WTC11 (cell line): Measurements from ENCODE around the gene WDR47. TPM values are rescaled to one million over a fixed set of nuclear protein-coding genes. Genes with fewer than 3 reads are reported as not detected.

ENCODE experiments used
- ATAC-seq: fragments of 200-7000 bp; cut with Tn5 transposase; 2 replicates; pipeline ENCODE4 v1.10.0; 2021; ENCODE audit warnings: mild to moderate bottlenecking, moderate library complexity
- CTCF ChIA-PET: fragments of 300-600 bp; sonication (Branson Sonifier 250); formaldehyde crosslinking; loops from one replicate; lab custom pipeline; 2021; ENCODE audit warnings: antibody characterized with exemption; lab: Charles Lee
- POLR2A ChIA-PET: fragments of 350-600 bp; sonication (Branson Sonifier 250); formaldehyde crosslinking; loops from one replicate; lab custom pipeline; 2021; ENCODE audit warnings: antibody characterized with exemption; lab: Charles Lee
- DNase-seq: peaks from one replicate; pipeline ENCODE4 v3.0.0; 2021; ENCODE audit warnings: low spot score
- H3K27ac Mint-ChIP-seq: 2 replicates; pipeline ENCODE4 v1.8.0; 2021; ENCODE audit warnings: mixed read lengths
- H3K27me3 Mint-ChIP-seq: 2 replicates; pipeline ENCODE4 v1.8.0; 2021; ENCODE audit warnings: low read depth, mild to moderate bottlenecking, moderate library complexity, mixed read lengths
- H3K36me3 Mint-ChIP-seq: 2 replicates; pipeline ENCODE4 v1.8.0; 2021; ENCODE audit warnings: mixed read lengths
- H3K4me1 Mint-ChIP-seq: 2 replicates; pipeline ENCODE4 v1.8.0; 2022; ENCODE audit warnings: mixed read lengths
- H3K4me3 Mint-ChIP-seq: 2 replicates; pipeline ENCODE4 v1.8.0; 2021; ENCODE audit warnings: mild to moderate bottlenecking, moderate library complexity, mixed read lengths
- H3K9me3 Mint-ChIP-seq: 2 replicates; pipeline ENCODE4 v1.8.0; 2021; ENCODE audit warnings: mixed read lengths
- CBFB ChIP-seq: sonication (generic); formaldehyde crosslinking; IDR thresholded peaks from 2 replicates; pipeline ENCODE4 v1.8.1; 2022; ENCODE audit warnings: mild to moderate bottlenecking, low read depth, missing genetic modification reagents
- CREM ChIP-seq: sonication (generic); formaldehyde crosslinking; IDR thresholded peaks from 2 replicates; pipeline ENCODE4 v1.8.1; 2022; ENCODE audit warnings: mild to moderate bottlenecking, missing genetic modification reagents, moderate library complexity
- EMX1 ChIP-seq: fragments of 250-450 bp; sonication (Bioruptor Pico); IDR thresholded peaks from 2 replicates; pipeline ENCODE4 v1.8.0; 2021; ENCODE audit warnings: mild to moderate bottlenecking
- GTF2I ChIP-seq: fragments of 250-450 bp; sonication (Bioruptor Pico); conservative IDR thresholded peaks from 2 replicates; pipeline ENCODE4 v1.4.0; 2021; ENCODE audit warnings: mild to moderate bottlenecking
- HMGA2 ChIP-seq: fragments of 250-450 bp; sonication (Bioruptor Pico); IDR thresholded peaks from 2 replicates; pipeline ENCODE4 v1.4.0; 2021; ENCODE audit warnings: mild to moderate bottlenecking, moderate library complexity
- MXD4 ChIP-seq: fragments of 250-450 bp; sonication (Bioruptor Pico); IDR thresholded peaks from 2 replicates; pipeline ENCODE4 v1.8.0; 2021; ENCODE audit warnings: mild to moderate bottlenecking, moderate library complexity, borderline replicate concordance
- PRRX2 ChIP-seq: fragments of 250-450 bp; sonication (Bioruptor Pico); IDR thresholded peaks from 2 replicates; pipeline ENCODE4 v1.8.0; 2021; ENCODE audit warnings: mild to moderate bottlenecking
- ZNF232 ChIP-seq: sonication (generic); formaldehyde crosslinking; IDR thresholded peaks from 2 replicates; pipeline ENCODE4 v1.8.0; 2022; ENCODE audit warnings: mild to moderate bottlenecking, missing genetic modification reagents
- ZNF416 ChIP-seq: fragments of 250-450 bp; sonication (Bioruptor Pico); IDR thresholded peaks from 2 replicates; pipeline ENCODE4 v1.9.0; 2021; ENCODE audit warnings: mild to moderate bottlenecking, inconsistent platforms
- ZNF671 ChIP-seq: fragments of 250-450 bp; sonication (Bioruptor Pico); IDR thresholded peaks from 2 replicates; pipeline ENCODE4 v1.8.0; 2021; ENCODE audit warnings: mild to moderate bottlenecking
- total RNA-seq: library from RNA; stranded (reverse); gene quantifications from 3 replicates; pipeline ENCODE4 v1.2.3, GENCODE V29; 2021
- TF ChIP-seq, protein P1 (sequence below): sonication (generic); formaldehyde crosslinking; IDR thresholded peaks from 2 replicates; pipeline ENCODE4 v1.8.1; 2022; ENCODE audit warnings: mild to moderate bottlenecking, missing genetic modification reagents, moderate library complexity, borderline replicate concordance
- TF ChIP-seq, protein P2 (sequence below): fragments of 250-450 bp; sonication (Bioruptor Pico); IDR thresholded peaks from 2 replicates; pipeline ENCODE4 v1.8.0; 2021; ENCODE audit warnings: mild to moderate bottlenecking
- TF ChIP-seq, protein P3 (sequence below): sonication (generic); formaldehyde crosslinking; IDR thresholded peaks from 2 replicates; pipeline ENCODE4 v1.8.0; 2022; ENCODE audit warnings: mild to moderate bottlenecking, missing genetic modification reagents
- TF ChIP-seq, protein P4 (sequence below): sonication (generic); formaldehyde crosslinking; IDR thresholded peaks from 2 replicates; pipeline ENCODE4 v1.8.1; 2023; ENCODE audit warnings: mild to moderate bottlenecking, missing genetic modification reagents
- TF ChIP-seq, protein P5 (sequence below): sonication (generic); formaldehyde crosslinking; IDR thresholded peaks from 2 replicates; pipeline ENCODE4 v1.8.0; 2022; ENCODE audit warnings: mild to moderate bottlenecking, missing genetic modification reagents
- TF ChIP-seq, protein P6 (sequence below): fragments of 250-450 bp; sonication (Bioruptor Pico); IDR thresholded peaks from 2 replicates; pipeline ENCODE4 v1.9.0; 2021; ENCODE audit warnings: mild to moderate bottlenecking
- TF ChIP-seq, protein P7 (sequence below): fragments of 250-450 bp; sonication (Bioruptor Pico); IDR thresholded peaks from 2 replicates; pipeline ENCODE4 v1.9.0; 2021; ENCODE audit warnings: mild to moderate bottlenecking, borderline replicate concordance
- TF ChIP-seq, protein P8 (sequence below): sonication (generic); formaldehyde crosslinking; conservative IDR thresholded peaks from 2 replicates; pipeline ENCODE4 v1.8.1; 2022; ENCODE audit warnings: mild to moderate bottlenecking, missing genetic modification reagents
- TF ChIP-seq, protein P9 (sequence below): sonication (generic); formaldehyde crosslinking; IDR thresholded peaks from 2 replicates; pipeline ENCODE4 v1.8.0; 2022; ENCODE audit warnings: mild to moderate bottlenecking, missing genetic modification reagents

WDR47 gene
- total RNA-seq, 1 experiment from 2014 or later = 7.0 TPM

DNA sequence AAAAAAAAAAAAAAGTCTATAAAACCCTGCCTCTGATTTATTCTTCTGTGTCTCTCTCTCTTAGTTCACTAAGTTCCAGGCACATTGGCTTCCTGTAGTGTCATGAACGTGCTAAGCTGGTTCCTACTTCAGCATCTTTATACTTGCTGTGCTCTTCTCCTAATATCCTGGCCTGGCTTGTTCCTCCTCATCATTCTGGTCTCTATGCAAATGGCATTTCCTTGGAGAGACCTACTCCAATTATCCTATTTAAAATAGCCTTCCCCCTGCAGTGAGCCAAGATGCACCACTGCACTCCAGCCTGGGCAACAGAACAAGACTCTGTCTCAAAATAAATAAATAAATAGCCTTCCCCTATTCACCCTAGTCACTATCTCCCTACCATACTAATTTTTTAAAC lies 69.0 kb downstream of the WDR47 start (continued):
- TF ChIP-seq, protein P1, sequence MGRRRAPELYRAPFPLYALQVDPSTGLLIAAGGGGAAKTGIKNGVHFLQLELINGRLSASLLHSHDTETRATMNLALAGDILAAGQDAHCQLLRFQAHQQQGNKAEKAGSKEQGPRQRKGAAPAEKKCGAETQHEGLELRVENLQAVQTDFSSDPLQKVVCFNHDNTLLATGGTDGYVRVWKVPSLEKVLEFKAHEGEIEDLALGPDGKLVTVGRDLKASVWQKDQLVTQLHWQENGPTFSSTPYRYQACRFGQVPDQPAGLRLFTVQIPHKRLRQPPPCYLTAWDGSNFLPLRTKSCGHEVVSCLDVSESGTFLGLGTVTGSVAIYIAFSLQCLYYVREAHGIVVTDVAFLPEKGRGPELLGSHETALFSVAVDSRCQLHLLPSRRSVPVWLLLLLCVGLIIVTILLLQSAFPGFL (CRISPR knock-in tag) = no peak
- TF ChIP-seq HMGA2 = no peak
- TF ChIP-seq, protein P2, sequence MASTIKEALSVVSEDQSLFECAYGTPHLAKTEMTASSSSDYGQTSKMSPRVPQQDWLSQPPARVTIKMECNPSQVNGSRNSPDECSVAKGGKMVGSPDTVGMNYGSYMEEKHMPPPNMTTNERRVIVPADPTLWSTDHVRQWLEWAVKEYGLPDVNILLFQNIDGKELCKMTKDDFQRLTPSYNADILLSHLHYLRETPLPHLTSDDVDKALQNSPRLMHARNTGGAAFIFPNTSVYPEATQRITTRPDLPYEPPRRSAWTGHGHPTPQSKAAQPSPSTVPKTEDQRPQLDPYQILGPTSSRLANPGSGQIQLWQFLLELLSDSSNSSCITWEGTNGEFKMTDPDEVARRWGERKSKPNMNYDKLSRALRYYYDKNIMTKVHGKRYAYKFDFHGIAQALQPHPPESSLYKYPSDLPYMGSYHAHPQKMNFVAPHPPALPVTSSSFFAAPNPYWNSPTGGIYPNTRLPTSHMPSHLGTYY = no peak
- TF ChIP-seq, protein P3, sequence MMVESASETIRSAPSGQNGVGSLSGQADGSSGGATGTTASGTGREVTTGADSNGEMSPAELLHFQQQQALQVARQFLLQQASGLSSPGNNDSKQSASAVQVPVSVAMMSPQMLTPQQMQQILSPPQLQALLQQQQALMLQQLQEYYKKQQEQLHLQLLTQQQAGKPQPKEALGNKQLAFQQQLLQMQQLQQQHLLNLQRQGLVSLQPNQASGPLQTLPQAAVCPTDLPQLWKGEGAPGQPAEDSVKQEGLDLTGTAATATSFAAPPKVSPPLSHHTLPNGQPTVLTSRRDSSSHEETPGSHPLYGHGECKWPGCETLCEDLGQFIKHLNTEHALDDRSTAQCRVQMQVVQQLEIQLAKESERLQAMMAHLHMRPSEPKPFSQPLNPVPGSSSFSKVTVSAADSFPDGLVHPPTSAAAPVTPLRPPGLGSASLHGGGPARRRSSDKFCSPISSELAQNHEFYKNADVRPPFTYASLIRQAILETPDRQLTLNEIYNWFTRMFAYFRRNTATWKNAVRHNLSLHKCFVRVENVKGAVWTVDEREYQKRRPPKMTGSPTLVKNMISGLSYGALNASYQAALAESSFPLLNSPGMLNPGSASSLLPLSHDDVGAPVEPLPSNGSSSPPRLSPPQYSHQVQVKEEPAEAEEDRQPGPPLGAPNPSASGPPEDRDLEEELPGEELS = no peak
- no peak for TF ChIP-seq ZNF416 (CRISPR knock-in tag)
- TF ChIP-seq CBFB (CRISPR knock-in tag) = no peak
- TF ChIP-seq, protein P4, sequence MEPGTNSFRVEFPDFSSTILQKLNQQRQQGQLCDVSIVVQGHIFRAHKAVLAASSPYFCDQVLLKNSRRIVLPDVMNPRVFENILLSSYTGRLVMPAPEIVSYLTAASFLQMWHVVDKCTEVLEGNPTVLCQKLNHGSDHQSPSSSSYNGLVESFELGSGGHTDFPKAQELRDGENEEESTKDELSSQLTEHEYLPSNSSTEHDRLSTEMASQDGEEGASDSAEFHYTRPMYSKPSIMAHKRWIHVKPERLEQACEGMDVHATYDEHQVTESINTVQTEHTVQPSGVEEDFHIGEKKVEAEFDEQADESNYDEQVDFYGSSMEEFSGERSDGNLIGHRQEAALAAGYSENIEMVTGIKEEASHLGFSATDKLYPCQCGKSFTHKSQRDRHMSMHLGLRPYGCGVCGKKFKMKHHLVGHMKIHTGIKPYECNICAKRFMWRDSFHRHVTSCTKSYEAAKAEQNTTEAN = no peak
- TF ChIP-seq, protein P5, sequence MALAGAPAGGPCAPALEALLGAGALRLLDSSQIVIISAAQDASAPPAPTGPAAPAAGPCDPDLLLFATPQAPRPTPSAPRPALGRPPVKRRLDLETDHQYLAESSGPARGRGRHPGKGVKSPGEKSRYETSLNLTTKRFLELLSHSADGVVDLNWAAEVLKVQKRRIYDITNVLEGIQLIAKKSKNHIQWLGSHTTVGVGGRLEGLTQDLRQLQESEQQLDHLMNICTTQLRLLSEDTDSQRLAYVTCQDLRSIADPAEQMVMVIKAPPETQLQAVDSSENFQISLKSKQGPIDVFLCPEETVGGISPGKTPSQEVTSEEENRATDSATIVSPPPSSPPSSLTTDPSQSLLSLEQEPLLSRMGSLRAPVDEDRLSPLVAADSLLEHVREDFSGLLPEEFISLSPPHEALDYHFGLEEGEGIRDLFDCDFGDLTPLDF (CRISPR knock-in tag) = no peak
- TF ChIP-seq ZNF671 (CRISPR knock-in tag) = no peak
- TF ChIP-seq GTF2I (CRISPR knock-in tag) = no peak
- TF ChIP-seq ZNF232 (CRISPR knock-in tag) = no peak

DNA sequence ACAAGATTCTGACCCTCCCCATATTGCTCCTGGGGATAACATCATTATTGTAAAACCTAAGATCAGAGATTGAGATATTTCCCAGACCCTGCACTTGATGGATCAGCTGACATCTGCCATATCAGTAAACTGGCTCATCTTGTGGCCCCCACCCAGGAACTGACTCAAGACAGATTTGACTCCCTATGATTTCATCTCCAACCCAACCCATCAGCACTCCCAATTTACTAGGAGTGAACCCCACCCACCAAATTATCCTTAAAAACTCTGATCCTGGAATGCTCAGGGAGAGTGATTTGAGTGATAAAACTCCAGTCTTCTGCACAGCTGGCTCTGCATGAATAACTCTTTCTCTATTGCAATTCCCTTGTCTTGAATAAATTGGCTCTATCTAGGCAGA lies 72.6 kb downstream of the WDR47 start:
- CTCF ChIA-PET = no interaction called here
- H3K4me3 Mint-ChIP-seq = no peak overlapping the region
- no peak for ATAC-seq
- TF ChIP-seq, protein P3 = no peak
- TF ChIP-seq EMX1 (CRISPR knock-in tag) = no peak
- TF ChIP-seq, protein P6, sequence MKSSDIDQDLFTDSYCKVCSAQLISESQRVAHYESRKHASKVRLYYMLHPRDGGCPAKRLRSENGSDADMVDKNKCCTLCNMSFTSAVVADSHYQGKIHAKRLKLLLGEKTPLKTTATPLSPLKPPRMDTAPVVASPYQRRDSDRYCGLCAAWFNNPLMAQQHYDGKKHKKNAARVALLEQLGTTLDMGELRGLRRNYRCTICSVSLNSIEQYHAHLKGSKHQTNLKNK (CRISPR knock-in tag) = no peak
- TF ChIP-seq PRRX2 (CRISPR knock-in tag) = no peak
- TF ChIP-seq CREM (CRISPR knock-in tag) = no peak
- TF ChIP-seq, protein P7, sequence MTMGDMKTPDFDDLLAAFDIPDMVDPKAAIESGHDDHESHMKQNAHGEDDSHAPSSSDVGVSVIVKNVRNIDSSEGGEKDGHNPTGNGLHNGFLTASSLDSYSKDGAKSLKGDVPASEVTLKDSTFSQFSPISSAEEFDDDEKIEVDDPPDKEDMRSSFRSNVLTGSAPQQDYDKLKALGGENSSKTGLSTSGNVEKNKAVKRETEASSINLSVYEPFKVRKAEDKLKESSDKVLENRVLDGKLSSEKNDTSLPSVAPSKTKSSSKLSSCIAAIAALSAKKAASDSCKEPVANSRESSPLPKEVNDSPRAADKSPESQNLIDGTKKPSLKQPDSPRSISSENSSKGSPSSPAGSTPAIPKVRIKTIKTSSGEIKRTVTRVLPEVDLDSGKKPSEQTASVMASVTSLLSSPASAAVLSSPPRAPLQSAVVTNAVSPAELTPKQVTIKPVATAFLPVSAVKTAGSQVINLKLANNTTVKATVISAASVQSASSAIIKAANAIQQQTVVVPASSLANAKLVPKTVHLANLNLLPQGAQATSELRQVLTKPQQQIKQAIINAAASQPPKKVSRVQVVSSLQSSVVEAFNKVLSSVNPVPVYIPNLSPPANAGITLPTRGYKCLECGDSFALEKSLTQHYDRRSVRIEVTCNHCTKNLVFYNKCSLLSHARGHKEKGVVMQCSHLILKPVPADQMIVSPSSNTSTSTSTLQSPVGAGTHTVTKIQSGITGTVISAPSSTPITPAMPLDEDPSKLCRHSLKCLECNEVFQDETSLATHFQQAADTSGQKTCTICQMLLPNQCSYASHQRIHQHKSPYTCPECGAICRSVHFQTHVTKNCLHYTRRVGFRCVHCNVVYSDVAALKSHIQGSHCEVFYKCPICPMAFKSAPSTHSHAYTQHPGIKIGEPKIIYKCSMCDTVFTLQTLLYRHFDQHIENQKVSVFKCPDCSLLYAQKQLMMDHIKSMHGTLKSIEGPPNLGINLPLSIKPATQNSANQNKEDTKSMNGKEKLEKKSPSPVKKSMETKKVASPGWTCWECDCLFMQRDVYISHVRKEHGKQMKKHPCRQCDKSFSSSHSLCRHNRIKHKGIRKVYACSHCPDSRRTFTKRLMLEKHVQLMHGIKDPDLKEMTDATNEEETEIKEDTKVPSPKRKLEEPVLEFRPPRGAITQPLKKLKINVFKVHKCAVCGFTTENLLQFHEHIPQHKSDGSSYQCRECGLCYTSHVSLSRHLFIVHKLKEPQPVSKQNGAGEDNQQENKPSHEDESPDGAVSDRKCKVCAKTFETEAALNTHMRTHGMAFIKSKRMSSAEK = no peak
- TF ChIP-seq, protein P8, sequence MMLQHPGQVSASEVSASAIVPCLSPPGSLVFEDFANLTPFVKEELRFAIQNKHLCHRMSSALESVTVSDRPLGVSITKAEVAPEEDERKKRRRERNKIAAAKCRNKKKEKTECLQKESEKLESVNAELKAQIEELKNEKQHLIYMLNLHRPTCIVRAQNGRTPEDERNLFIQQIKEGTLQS = no peak
- no peak for TF ChIP-seq MXD4 (CRISPR knock-in tag)
- TF ChIP-seq, protein P9, sequence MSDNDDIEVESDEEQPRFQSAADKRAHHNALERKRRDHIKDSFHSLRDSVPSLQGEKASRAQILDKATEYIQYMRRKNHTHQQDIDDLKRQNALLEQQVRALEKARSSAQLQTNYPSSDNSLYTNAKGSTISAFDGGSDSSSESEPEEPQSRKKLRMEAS (CRISPR knock-in tag) = no peak
- TF ChIP-seq CBFB (CRISPR knock-in tag) = no peak

More for the DNA sequence above, 72.6 kb downstream of the WDR47 start:
- Mint-ChIP-seq H3K36me3 (peaks cover 5% of the 10 kb centered on the region), H3K4me1 (peaks cover 13% of the 10 kb centered on the region), H3K9me3 (0 out of 2 replicates have a peak, but pooled peaks cover 3% of the 10 kb centered on the region), H3K27ac (no peak overlapping the region), H3K27me3 (no peaks in the 10 kb centered on the region)
- POLR2A ChIA-PET = no interaction called here
- DNase-seq = no peak
